Measurements from ENCODE around the gene DHRS4. TPM values are rescaled to one million over a fixed set of nuclear protein-coding genes. Genes with fewer than 3 reads are reported as not detected.
A peak's percentile ranks its signal among the peaks of the same experiment; 100 is the strongest.

The DHRS4 gene
- total RNA-seq, 1 experiment from 2014 or later = 14.5 TPM

- H3K27me3 Mint-ChIP-seq (ENCODE audit: low read depth) = peaks cover 4% of the 10 kb centered on the region
- TF ChIP-seq FOXJ3 (CRISPR knock-in tag; IDR thresholded peaks at IDR 0.05; ENCODE audit: borderline replicate concordance) (no peak), CBFB (CRISPR knock-in tag; IDR thresholded peaks at IDR 0.05; ENCODE audit: low read depth) (no peak), TEAD1 (CRISPR knock-in tag; IDR thresholded peaks at IDR 0.05) (no peak), PRRX2 (CRISPR knock-in tag; IDR thresholded peaks at IDR 0.05) (no peak), ZNF416 (CRISPR knock-in tag; IDR thresholded peaks at IDR 0.05) (no peak), ZNF121 (CRISPR knock-in tag; IDR thresholded peaks at IDR 0.05) (no peak), SOX15 (CRISPR knock-in tag; IDR thresholded peaks at IDR 0.05) (no peak)
- ChIA-PET CTCF (interaction anchor here (2.9 kb wide), 1 partner anchor 18 kb away, joined by 18 read pairs; no protein-coding TSS in a partner anchor), POLR2A (no interaction called here)
- H3K9me3 Mint-ChIP-seq = peaks cover 9% of the 10 kb centered on the region
- no peak overlapping the region for H3K4me3 Mint-ChIP-seq
- DNase-seq (ENCODE audit: low spot score) (no peak), ATAC-seq (no peak)
- H3K27ac Mint-ChIP-seq = no peak overlapping the region
- H3K36me3 Mint-ChIP-seq = no peaks in the 10 kb centered on the region
- H3K4me1 Mint-ChIP-seq = no peaks in the 10 kb centered on the region; the same call in 1 of the 2 replicates
These were observed 24.4 kb upstream of the DHRS4 start for GRCh38 chr14:23929136-23929535.

DNA sequence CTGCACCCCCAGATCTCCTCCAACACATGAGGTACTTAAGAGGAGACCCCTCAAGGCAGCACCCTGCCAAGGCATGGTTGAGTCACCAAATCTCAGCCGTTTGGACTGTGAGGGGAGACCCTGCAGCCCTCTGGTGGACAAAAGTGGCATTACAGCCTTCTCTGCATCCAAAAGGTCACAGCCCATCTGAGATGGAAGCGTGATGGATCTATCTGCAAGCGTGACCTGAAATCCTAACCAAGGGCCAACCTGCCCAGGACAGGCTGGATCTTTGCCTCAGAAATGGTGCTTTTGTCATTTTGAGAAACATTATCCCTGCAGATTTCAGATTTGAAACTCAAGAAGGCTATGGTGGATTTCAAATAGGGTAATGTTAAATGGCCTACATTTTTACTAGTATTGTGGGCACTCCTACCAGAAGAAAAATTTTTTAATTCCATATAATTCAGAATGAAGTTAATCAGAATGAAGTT, 23.7 kb upstream of the DHRS4 start:
- peak; percentile 91 for DNase-seq (ENCODE audit: low spot score)
- ChIA-PET CTCF (interaction anchor here (2.1 to 2.9 kb wide), 2 partner anchors 19 to 297 kb away, joined by 14 to 18 read pairs; no protein-coding TSS in a partner anchor), POLR2A (no interaction called here)
- H3K4me3 Mint-ChIP-seq = no peak overlapping the region
- peaks cover 6% of the 10 kb centered on the region for H3K27me3 Mint-ChIP-seq (ENCODE audit: low read depth)
- TF ChIP-seq IRF1 (CRISPR knock-in tag; IDR thresholded peaks at IDR 0.05) (no peak), GABPB1 (CRISPR knock-in tag; IDR thresholded peaks at IDR 0.05) (peak; percentile 36; the same call in 1 of the 2 replicates), CTCF (IDR thresholded peaks at IDR 0.05) (peak; percentile 98), NFATC4 (CRISPR knock-in tag; IDR thresholded peaks at IDR 0.05) (no peak), GRHL2 (CRISPR knock-in tag; IDR thresholded peaks at IDR 0.05; ENCODE audit: insufficient replicate concordance, severe bottlenecking) (no peak), E2F1 (CRISPR knock-in tag; IDR thresholded peaks at IDR 0.05) (no peak), ZNF423 (CRISPR knock-in tag; IDR thresholded peaks at IDR 0.05) (no peak), CBFB (CRISPR knock-in tag; IDR thresholded peaks at IDR 0.05; ENCODE audit: low read depth) (no peak)
- H3K36me3 Mint-ChIP-seq = no peaks in the 10 kb centered on the region
- H3K4me1 Mint-ChIP-seq = no peaks in the 10 kb centered on the region; the same call in 1 of the 2 replicates
- ATAC-seq = peak; percentile 96
- peaks cover 9% of the 10 kb centered on the region for H3K9me3 Mint-ChIP-seq
- no peak overlapping the region for H3K27ac Mint-ChIP-seq

GRCh38 chr14:23930742-23931141, 22.8 kb upstream of the DHRS4 start:
- ATAC-seq = no peak
- Mint-ChIP-seq H3K4me3 (no peak overlapping the region), H3K4me1 (no peaks in the 10 kb centered on the region; the same call in 1 of the 2 replicates), H3K9me3 (peaks cover 9% of the 10 kb centered on the region), H3K27ac (no peak overlapping the region), H3K27me3 (ENCODE audit: low read depth) (peaks cover 7% of the 10 kb centered on the region), H3K36me3 (no peaks in the 10 kb centered on the region)
- TF ChIP-seq, protein P1, sequence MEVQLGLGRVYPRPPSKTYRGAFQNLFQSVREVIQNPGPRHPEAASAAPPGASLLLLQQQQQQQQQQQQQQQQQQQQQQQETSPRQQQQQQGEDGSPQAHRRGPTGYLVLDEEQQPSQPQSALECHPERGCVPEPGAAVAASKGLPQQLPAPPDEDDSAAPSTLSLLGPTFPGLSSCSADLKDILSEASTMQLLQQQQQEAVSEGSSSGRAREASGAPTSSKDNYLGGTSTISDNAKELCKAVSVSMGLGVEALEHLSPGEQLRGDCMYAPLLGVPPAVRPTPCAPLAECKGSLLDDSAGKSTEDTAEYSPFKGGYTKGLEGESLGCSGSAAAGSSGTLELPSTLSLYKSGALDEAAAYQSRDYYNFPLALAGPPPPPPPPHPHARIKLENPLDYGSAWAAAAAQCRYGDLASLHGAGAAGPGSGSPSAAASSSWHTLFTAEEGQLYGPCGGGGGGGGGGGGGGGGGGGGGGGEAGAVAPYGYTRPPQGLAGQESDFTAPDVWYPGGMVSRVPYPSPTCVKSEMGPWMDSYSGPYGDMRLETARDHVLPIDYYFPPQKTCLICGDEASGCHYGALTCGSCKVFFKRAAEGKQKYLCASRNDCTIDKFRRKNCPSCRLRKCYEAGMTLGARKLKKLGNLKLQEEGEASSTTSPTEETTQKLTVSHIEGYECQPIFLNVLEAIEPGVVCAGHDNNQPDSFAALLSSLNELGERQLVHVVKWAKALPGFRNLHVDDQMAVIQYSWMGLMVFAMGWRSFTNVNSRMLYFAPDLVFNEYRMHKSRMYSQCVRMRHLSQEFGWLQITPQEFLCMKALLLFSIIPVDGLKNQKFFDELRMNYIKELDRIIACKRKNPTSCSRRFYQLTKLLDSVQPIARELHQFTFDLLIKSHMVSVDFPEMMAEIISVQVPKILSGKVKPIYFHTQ (CRISPR knock-in tag; IDR thresholded peaks at IDR 0.05) = no peak
- TF ChIP-seq MAX (CRISPR knock-in tag; IDR thresholded peaks at IDR 0.05) = no peak
- no peak for TF ChIP-seq ZNF317 (CRISPR knock-in tag; IDR thresholded peaks at IDR 0.05; ENCODE audit: borderline replicate concordance, low read depth)
- TF ChIP-seq HMGA2 (CRISPR knock-in tag; IDR thresholded peaks at IDR 0.05) = no peak
- TF ChIP-seq ZNF138 (CRISPR knock-in tag; conservative IDR thresholded peaks at IDR 0.05) = no peak
- no peak for TF ChIP-seq USF1 (CRISPR knock-in tag; IDR thresholded peaks at IDR 0.05)
- TF ChIP-seq NR2C2 (CRISPR knock-in tag; IDR thresholded peaks at IDR 0.05) = no peak
- TF ChIP-seq, protein P2, sequence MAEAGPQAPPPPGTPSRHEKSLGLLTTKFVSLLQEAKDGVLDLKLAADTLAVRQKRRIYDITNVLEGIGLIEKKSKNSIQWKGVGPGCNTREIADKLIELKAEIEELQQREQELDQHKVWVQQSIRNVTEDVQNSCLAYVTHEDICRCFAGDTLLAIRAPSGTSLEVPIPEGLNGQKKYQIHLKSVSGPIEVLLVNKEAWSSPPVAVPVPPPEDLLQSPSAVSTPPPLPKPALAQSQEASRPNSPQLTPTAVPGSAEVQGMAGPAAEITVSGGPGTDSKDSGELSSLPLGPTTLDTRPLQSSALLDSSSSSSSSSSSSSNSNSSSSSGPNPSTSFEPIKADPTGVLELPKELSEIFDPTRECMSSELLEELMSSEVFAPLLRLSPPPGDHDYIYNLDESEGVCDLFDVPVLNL (CRISPR knock-in tag; IDR thresholded peaks at IDR 0.05; ENCODE audit: borderline replicate concordance, low read depth) = no peak
- TF ChIP-seq TP53 (CRISPR knock-in tag; IDR thresholded peaks at IDR 0.05) = no peak
- no peak for TF ChIP-seq TEAD1 (CRISPR knock-in tag; IDR thresholded peaks at IDR 0.05)
- POLR2A ChIA-PET = no interaction called here
- CTCF ChIA-PET = interaction anchor here (0.8 to 2.9 kb wide), 4 partner anchors 20 to 342 kb away, joined by 3 to 18 read pairs (median 10); no protein-coding TSS in a partner anchor
- DNase-seq (ENCODE audit: low spot score) = no peak

All from WTC11 (cell line).